ENCODE results near the gene AHSG. TPM values are rescaled to one million over a fixed set of nuclear protein-coding genes. Genes with fewer than 3 reads are reported as not detected.

The AHSG gene
- total RNA-seq, 1 donor from 2014 or later, result not detected

GRCh38 chr3:186643493-186643892, 30.6 kb downstream of the AHSG start:
- DNase-seq, result no peak

GRCh38 chr3:186644683-186645082, 31.8 kb downstream of the AHSG start:
- DNase-seq, result no peak

DNA sequence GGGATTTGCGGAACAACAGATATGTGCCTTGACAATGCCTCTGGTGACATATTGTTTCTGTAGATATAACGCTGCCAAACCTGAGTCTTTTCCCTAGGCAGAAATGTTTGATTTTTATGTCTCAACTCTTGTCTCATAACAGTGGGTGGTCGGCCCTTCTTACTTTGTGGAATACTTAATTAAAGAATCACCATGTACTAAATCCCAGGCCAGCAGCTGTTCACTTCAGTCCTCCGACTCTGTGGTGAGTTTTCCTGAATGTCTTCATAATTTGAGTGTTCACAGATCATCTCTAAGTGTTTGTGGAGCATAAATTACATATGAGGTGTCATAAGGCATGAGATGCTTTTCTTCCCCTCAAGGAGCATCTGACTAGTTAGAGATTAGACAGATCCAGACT, 33.2 kb downstream of the AHSG start:
- no peak for DNase-seq

DNA sequence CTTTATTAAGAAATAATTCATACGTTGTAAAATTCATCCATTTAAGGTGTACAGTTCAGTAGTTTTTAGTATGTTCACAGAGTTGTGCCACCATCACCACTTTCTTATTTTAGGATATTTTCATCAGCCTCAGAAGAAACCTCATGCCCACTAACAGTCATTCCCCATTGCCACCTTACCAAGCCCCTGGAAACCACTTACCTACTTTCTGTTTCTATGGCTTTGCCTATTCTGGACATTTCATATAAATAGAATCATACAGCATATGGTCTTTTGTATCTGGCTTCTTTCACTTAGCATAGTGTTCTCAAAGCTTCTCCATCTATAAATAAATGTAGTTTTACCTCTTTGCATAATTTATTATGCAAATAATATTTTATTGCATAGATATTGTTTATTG, 34.0 kb downstream of the AHSG start:
- DNase-seq, result no peak

DNA sequence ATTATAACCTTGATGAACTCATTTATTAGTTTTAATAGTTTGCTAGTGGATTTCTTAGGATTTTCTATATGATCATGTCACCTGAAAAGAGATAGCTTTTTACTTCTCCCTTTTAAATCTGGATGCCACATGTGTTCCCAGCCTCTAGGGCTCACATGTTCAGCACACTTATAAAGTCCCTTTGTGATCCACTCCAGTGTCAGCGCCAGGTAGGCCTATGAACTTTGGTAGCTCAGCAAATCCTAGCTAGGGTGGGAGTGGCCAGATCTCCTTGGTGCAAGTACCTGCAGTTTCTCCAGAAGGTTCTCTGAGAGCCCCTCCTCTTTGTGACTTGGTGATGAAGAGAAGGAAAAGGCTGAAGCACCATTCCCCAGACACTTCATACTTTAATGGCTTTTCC, 36.0 kb downstream of the AHSG start:
- no peak for DNase-seq

GRCh38 chr3:186651678-186652215, 38.9 kb downstream of the AHSG start:
- no peak for DNase-seq

DNA sequence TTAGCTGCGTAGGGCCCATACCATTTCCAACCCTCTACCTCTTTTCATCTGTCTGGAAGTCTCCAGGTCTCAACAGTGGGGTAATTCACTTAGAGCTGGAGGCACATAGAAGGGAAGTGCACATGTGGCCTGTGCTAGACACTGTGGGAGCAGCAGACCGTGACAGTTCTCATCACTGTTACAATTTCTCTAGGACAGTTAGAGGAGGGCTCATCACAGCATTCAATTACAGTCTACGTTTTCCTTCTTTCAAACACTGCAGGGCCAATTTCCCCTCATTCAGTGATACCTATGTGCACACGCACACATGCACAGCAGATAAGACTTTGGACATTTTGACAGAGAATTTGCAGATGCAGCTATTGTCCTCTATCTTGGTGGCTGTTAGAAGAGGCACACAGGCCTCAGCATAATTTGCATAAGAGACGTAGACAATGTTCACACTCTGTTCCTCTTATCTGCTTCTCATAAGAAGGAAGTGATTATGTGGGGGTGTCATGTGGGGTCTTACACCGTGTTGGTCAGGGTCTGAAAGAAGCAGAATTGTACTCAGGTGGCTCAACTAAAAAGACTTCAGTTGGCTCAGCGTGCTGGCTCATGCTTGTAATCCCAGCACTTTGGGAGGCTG, 40.3 kb downstream of the AHSG start:
- no peak for DNase-seq

DNA sequence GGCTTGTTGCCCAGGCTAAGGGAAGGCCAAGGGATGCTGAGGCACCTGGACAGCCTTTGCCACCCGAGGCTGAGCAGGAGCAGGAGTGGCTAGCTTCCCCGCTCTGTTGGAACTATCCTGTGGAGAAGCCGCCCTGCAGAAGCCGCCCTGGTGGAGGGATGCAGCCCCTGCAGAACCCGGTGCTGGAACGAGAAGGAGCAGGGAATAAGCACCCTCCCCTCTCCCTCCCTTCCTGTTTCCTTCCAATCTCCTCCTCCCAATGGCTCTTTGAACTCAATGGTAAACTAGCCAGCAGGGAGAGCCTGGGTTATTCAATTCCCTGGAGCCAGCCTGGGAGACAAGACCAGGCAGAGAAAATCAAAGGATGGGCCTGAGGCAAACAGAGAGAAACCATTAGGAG, 41.1 kb downstream of the AHSG start:
- DNase-seq, result no peak

DNA sequence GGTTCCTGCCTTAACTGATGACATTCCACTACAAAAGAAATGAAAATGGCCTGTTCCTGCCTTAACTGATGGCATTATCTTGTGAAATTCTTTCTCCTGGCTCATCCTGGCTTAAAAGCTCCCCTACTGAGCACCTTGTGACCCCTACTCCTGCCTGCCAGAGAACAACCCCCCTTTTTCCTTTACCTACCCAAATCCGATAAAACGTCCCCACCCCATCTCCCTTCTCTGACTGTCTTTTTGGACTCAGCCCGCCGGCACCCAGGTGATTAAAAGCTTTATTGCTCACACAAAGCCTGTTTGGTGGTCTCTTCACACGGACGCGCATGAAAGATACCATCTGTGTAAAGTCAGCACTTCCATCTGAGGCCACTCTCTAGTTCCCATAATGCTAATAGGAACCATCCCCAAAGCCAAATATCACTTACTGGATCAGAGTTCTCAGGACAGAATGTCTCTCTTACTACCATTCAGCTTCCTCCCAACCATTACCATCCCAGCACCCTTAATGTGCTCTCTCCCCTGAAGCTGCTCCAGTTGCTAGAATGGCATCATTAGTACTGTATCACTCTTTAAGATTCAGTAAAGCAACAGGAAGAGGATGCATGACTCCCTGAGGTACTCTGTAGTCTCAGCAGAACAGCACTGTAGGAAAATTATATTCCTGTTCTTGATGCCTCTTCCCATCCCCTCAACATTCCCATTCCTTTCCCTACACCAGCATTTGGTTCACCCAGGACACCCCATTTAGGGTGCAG, 50.7 kb downstream of the AHSG start:
- no peak for DNase-seq

DNA sequence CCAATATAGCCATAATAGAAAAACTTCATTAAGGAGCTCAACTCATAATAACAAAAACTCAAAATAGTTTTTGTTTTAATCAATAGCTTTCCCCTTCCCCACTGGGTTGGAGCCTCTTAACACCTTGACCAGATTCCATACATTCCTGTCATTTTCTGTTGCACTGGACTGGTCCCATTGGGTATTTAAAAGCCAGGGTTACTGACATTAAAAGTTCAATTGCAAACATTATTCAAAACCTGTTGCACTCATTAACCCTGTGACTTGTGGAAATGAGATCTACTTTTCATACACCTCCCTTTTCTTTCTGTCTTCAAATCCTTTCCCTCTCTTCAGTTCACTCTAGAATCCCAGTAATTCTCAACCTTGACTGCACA, 51.2 kb downstream of the AHSG start:
- no peak for DNase-seq

DNA sequence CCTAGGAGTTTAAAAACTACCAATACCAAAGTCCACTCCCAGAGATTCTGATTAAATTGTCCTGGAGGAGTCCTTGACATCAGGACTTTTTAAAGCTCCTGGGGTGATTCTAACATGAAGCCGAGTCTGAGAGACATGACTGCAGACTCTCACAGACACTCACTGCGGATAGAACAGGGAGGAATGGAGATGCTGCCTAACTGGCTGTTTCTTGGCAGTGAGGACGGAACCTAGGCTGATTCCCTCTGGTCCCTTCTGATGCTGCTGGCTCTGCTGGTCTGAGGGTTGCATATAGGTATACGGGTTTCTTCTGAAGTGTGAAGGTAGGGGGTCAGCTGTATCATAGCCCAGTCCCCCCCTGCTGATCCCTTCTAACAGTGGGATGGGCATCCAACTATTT, 51.6 kb downstream of the AHSG start:
- no peak for DNase-seq

GRCh38 chr3:186665625-186666188, 52.8 kb downstream of the AHSG start, which contains the start of gene HRG:
Gene HRG (plus strand): TSS chr3:186666014. CDS start chr3:186666032, 18 bp downstream.
- DNase-seq, result no peak

GRCh38 chr3:186668426-186668825, 55.6 kb downstream of the AHSG start:
- DNase-seq, result no peak

GRCh38 chr3:186669378-186670084, 56.7 kb downstream of the AHSG start:
- DNase-seq, result no peak

DNA sequence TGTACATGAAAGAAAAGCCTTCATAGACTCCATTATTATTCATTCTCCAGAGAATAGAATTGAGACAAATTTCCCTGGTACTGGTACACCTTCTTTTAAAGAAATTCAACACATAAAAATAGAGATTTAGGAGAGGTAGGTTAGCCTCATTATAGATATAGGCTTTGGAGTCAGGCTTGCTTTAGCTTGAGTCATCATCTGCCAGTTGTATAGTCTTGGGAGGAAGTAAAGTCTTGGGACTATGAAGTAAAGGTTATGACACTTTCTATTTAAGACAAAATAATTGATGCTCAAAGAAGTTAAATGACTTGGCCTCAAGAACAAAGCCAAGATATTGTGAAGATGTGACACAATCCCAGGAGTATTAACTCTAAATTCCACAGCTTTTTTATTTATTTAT, 57.3 kb downstream of the AHSG start:
- no peak for DNase-seq

Small RNAs within 50 kb of the gene (small RNA-seq; reads per million reads assigned to genes)
- gene RF00017 (ENCODE audit: low replicate concordance), result not detected

Other genes with a start within 250 kb of the AHSG start
- 0.62 TPM for gene CRYGS, start 68.7 kb upstream of the AHSG start, total RNA-seq
- gene TBCCD1, start 45.7 kb upstream of the AHSG start, total RNA-seq, result 15.4 TPM
- gene DNAJB11, start 42.3 kb upstream of the AHSG start, total RNA-seq, result 45.7 TPM
- gene FETUB, start 27.3 kb downstream of the AHSG start, total RNA-seq, result not detected
- not detected for gene HRG, start 53.0 kb downstream of the AHSG start, total RNA-seq
- not detected for gene KNG1, start 104.3 kb downstream of the AHSG start, total RNA-seq
- 863 TPM for gene EIF4A2, start 170.5 kb downstream of the AHSG start, total RNA-seq
- 21.8 TPM for gene RFC4, start 193.4 kb downstream of the AHSG start, total RNA-seq
- gene ADIPOQ, start 229.7 kb downstream of the AHSG start, total RNA-seq, result 0.31 TPM